ENCODE data around the gene NLRP5. TPM values are rescaled to one million over a fixed set of nuclear protein-coding genes. Genes with fewer than 3 reads are reported as not detected.

The NLRP5 gene
- total and polyA plus RNA-seq, 2 experiments from 2014 or later, result not detected

DNA sequence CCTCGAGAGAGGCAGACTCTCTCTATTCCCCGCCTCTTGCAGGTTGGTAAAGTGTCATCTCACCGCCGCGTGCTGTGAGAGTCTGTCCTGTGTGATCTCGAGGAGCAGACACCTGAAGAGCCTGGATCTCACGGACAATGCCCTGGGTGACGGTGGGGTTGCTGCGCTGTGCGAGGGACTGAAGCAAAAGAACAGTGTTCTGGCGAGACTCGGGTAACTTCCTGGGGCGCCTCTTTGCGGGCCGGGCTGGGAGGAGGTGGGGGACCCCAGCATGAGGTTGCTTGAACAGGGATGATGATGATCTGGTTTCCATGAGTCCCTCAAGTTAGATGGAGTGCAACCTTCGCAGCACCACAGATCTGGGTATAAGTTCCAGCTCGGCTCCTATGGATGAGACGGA, 67.0 kb downstream of the NLRP5 start:
- Histone ChIP-seq H3K9me3 (ENCODE audit: low read depth) (no peaks in the 10 kb centered on the region), H3K27ac (no peak overlapping the region), H3K9ac (no peak overlapping the region), H3K4me3 (no peak overlapping the region), H3K4me1 (ENCODE audit: insufficient read depth) (no peaks in the 10 kb centered on the region), H3K27me3 (replicated peaks; ENCODE audit: insufficient read depth) (no peaks in the 10 kb centered on the region), H3K4me2 (ENCODE audit: unreplicated experiment) (no peak overlapping the region), H3F3A (ENCODE audit: insufficient read depth) (no peaks in the 10 kb centered on the region), H2AFZ (no peak overlapping the region), H4K20me1 (ENCODE audit: insufficient read depth) (no peaks in the 10 kb centered on the region), H3K79me2 (ENCODE audit: insufficient read depth) (no peaks in the 10 kb centered on the region), H3K9me2 (ENCODE audit: insufficient read depth) (no peaks in the 10 kb centered on the region), H3K36me3 (ENCODE audit: low read depth) (no peaks in the 10 kb centered on the region)
- WGBS, 2 experiments (ENCODE audit: low coverage in 1 of 2, low lambda C conversion rate in 2 of 2, missing lambda C conversion rate in 2 of 2), result 49 to 53% methylated on average over 17 to 18 of the region's 18 CpGs
- TF ChIP-seq EZH2phosphoT487 (IDR thresholded peaks at IDR 0.05; ENCODE audit: insufficient read depth, low read depth) (no peak), EZH2 (IDR thresholded peaks at IDR 0.05; ENCODE audit: insufficient read depth, poor library complexity, severe bottlenecking) (no peak)
- in situ Hi-C loops (cut with MboI), result loop anchor here (25.0 kb wide), 1 partner anchor 1034 kb away; no protein-coding TSS in a partner anchor
- DNase-seq, result no peak

GRCh38 chr19:56066152-56067023, 79.8 kb downstream of the NLRP5 start:
- H3K79me2 ChIP-seq (ENCODE audit: insufficient read depth), result no peaks in the 10 kb centered on the region
- H3F3A ChIP-seq (ENCODE audit: insufficient read depth), result no peaks in the 10 kb centered on the region
- no peaks in the 10 kb centered on the region for H3K27me3 ChIP-seq (replicated peaks; ENCODE audit: insufficient read depth)
- no peaks in the 10 kb centered on the region for H3K9me3 ChIP-seq (ENCODE audit: low read depth)
- 0 out of 2 replicates have a peak overlapping the region, but pooled peaks have one; percentile 40 for H3K4me3 ChIP-seq
- peak; percentile 61 for DNase-seq
- H3K4me2 ChIP-seq (ENCODE audit: unreplicated experiment), result peak overlapping the region; percentile 75
- 8% methylated on average over 37 to 39 of the region's 39 CpGs for WGBS, 2 experiments (ENCODE audit: low coverage in 1 of 2, low lambda C conversion rate in 2 of 2, missing lambda C conversion rate in 2 of 2)
- H3K9me2 ChIP-seq (ENCODE audit: insufficient read depth), result no peaks in the 10 kb centered on the region
- no peaks in the 10 kb centered on the region for H3K36me3 ChIP-seq (ENCODE audit: low read depth)
- H3K27ac ChIP-seq, result no peak overlapping the region
- no peak overlapping the region for H3K9ac ChIP-seq
- H3K4me1 ChIP-seq (ENCODE audit: insufficient read depth), result no peaks in the 10 kb centered on the region
- no peaks in the 10 kb centered on the region for H4K20me1 ChIP-seq (ENCODE audit: insufficient read depth)
- peak overlapping the region; percentile 66; the same call in 1 of the 2 replicates for H2AFZ ChIP-seq
- no peak for TF ChIP-seq EZH2 (IDR thresholded peaks at IDR 0.05; ENCODE audit: insufficient read depth, poor library complexity, severe bottlenecking)
- no peak for TF ChIP-seq EZH2phosphoT487 (IDR thresholded peaks at IDR 0.05; ENCODE audit: insufficient read depth, low read depth)
- in situ Hi-C loops (cut with MboI), result loop anchor here (25.0 kb wide), 1 partner anchor 1021 kb away; no protein-coding TSS in a partner anchor

DNA sequence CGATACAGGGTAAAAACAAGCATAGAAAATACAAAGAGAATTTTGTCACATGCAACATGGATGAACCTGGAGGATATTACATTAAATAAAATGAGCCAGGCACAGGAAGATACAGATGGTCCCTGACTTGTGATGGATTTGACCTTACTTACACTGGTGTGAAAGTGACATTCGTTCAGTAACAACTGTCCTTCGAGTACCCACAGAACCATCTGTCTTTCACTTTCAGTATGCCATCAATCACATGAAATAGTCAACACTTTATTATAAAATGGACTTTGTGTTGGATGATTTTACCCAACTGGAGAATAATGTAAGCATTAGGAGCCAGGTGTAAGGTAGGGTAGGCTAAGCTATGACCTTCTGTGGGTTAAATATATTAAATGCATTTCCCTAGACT, 83.1 kb downstream of the NLRP5 start:
- no peaks in the 10 kb centered on the region for H3K9me2 ChIP-seq (ENCODE audit: insufficient read depth)
- H3K79me2 ChIP-seq (ENCODE audit: insufficient read depth), result no peaks in the 10 kb centered on the region
- no peak overlapping the region for H2AFZ ChIP-seq
- H3K4me3 ChIP-seq, result no peak overlapping the region
- no peak overlapping the region for H3K27ac ChIP-seq
- no peaks in the 10 kb centered on the region for H3K36me3 ChIP-seq (ENCODE audit: low read depth)
- no peak for TF ChIP-seq EZH2 (IDR thresholded peaks at IDR 0.05; ENCODE audit: insufficient read depth, poor library complexity, severe bottlenecking)
- TF ChIP-seq EZH2phosphoT487 (IDR thresholded peaks at IDR 0.05; ENCODE audit: insufficient read depth, low read depth), result no peak
- no peaks in the 10 kb centered on the region for H4K20me1 ChIP-seq (ENCODE audit: insufficient read depth)
- no peak overlapping the region for H3K9ac ChIP-seq
- in situ Hi-C loops (cut with MboI), result loop anchor here (5.0 to 25.0 kb wide), 3 partner anchors 103 to 1018 kb away; no protein-coding TSS in a partner anchor
- no peaks in the 10 kb centered on the region for H3K4me1 ChIP-seq (ENCODE audit: insufficient read depth)
- no peak for DNase-seq
- H3K4me2 ChIP-seq (ENCODE audit: unreplicated experiment), result no peak overlapping the region
- WGBS, 2 experiments (ENCODE audit: low coverage in 1 of 2, low lambda C conversion rate in 2 of 2, missing lambda C conversion rate in 2 of 2), result 30 to 51% methylated on average over 3 of the region's 3 CpGs
- no peaks in the 10 kb centered on the region for H3F3A ChIP-seq (ENCODE audit: insufficient read depth)
- H3K27me3 ChIP-seq (replicated peaks; ENCODE audit: insufficient read depth), result no peaks in the 10 kb centered on the region
- H3K9me3 ChIP-seq (ENCODE audit: low read depth), result no peaks in the 10 kb centered on the region

- peak; percentile 12 for DNase-seq
- no peaks in the 10 kb centered on the region for H3K9me3 ChIP-seq (ENCODE audit: low read depth)
- in situ Hi-C loops (cut with MboI), result loop anchor here (5.0 to 25.0 kb wide), 3 partner anchors 101 to 1016 kb away; no protein-coding TSS in a partner anchor
- no peak overlapping the region for H3K4me2 ChIP-seq (ENCODE audit: unreplicated experiment)
- no peaks in the 10 kb centered on the region for H3K4me1 ChIP-seq (ENCODE audit: insufficient read depth)
- H3K36me3 ChIP-seq (ENCODE audit: low read depth), result no peaks in the 10 kb centered on the region
- H4K20me1 ChIP-seq (ENCODE audit: insufficient read depth), result no peaks in the 10 kb centered on the region
- no peaks in the 10 kb centered on the region for H3K79me2 ChIP-seq (ENCODE audit: insufficient read depth)
- TF ChIP-seq EZH2phosphoT487 (IDR thresholded peaks at IDR 0.05; ENCODE audit: insufficient read depth, low read depth), result no peak
- TF ChIP-seq EZH2 (IDR thresholded peaks at IDR 0.05; ENCODE audit: insufficient read depth, poor library complexity, severe bottlenecking), result no peak
- no peak overlapping the region for H3K27ac ChIP-seq
- H3K9ac ChIP-seq, result no peak overlapping the region
- no peaks in the 10 kb centered on the region for H3K27me3 ChIP-seq (replicated peaks; ENCODE audit: insufficient read depth)
- no peak overlapping the region for H3K4me3 ChIP-seq
- H3K9me2 ChIP-seq (ENCODE audit: insufficient read depth), result no peaks in the 10 kb centered on the region
- 78 to 84% methylated on average over 4 of the region's 4 CpGs for WGBS, 2 experiments (ENCODE audit: low coverage in 1 of 2, low lambda C conversion rate in 2 of 2, missing lambda C conversion rate in 2 of 2)
- H2AFZ ChIP-seq, result no peak overlapping the region
- H3F3A ChIP-seq (ENCODE audit: insufficient read depth), result no peaks in the 10 kb centered on the region
These were observed 84.6 kb downstream of the NLRP5 start for GRCh38 chr19:56071151-56071550.

Data from GM23248 (cell line).